GM12892 (cell line): ENCODE results near the gene ZPR1.

Experiments used
- DNase-seq: peaks from one replicate; pipeline ENCODE4 v3.0.0; 2011; ENCODE audit not compliant: insufficient read length
- FAIRE-seq: peaks from 2 replicates; lab custom pipeline; 2011; peaks lifted over from hg19 to GRCh38; lab: Jason Lieb, UNC
- POLR2A ChIP-seq: IDR thresholded peaks from 2 replicates; pipeline ENCODE4 v1.6.1; 2011; ENCODE audit warnings: low read depth, low read length, control low read depth
- POLR2AphosphoS5 ChIP-seq: IDR thresholded peaks from 2 replicates; pipeline ENCODE4 v1.6.1; 2011; ENCODE audit warnings: low read depth, low read length, control low read depth
- TAF1 ChIP-seq: IDR thresholded peaks from 2 replicates; pipeline ENCODE4 v1.6.1; 2011; ENCODE audit warnings: low read depth, mild to moderate bottlenecking, control low read depth, low read length, borderline replicate concordance

Gene ZPR1

GRCh38 chr11:116797816-116798215 is 10.0 kb upstream of the ZPR1 start:
- DNase-seq (no peak), FAIRE-seq (no peak)
- TF ChIP-seq POLR2AphosphoS5 (no peak), POLR2A (no peak), TAF1 (no peak)

- TF ChIP-seq TAF1 (no peak), POLR2AphosphoS5 (no peak), POLR2A (no peak)
- DNase-seq, result no peak
- FAIRE-seq, result no peak
Measured at GRCh38 chr11:116796548-116796947, 8.7 kb upstream of the ZPR1 start.

- TF ChIP-seq TAF1 (no peak), POLR2AphosphoS5 (no peak), POLR2A (no peak)
- DNase-seq (no peak), FAIRE-seq (no peak)
Measured at GRCh38 chr11:116794851-116795250, 7.0 kb upstream of the ZPR1 start.

GRCh38 chr11:116793772-116794097 is 5.9 kb upstream of the ZPR1 start:
- no peak for TF ChIP-seq POLR2AphosphoS5
- no peak for TF ChIP-seq TAF1
- no peak for TF ChIP-seq POLR2A
- FAIRE-seq (no peak), DNase-seq (no peak)

- FAIRE-seq (no peak), DNase-seq (no peak)
- TF ChIP-seq TAF1 (no peak), POLR2AphosphoS5 (no peak), POLR2A (no peak)
Measured at GRCh38 chr11:116792869-116793771, 5.3 kb upstream of the ZPR1 start.

GRCh38 chr11:116792144-116792868 is 4.5 kb upstream of the ZPR1 start:
- DNase-seq (no peak), FAIRE-seq (peak; percentile 24)
- TF ChIP-seq POLR2A (no peak), TAF1 (no peak), POLR2AphosphoS5 (no peak)

GRCh38 chr11:116791813-116792143 is 4.0 kb upstream of the ZPR1 start, which contains the start of gene APOA5:
TSS of gene APOA5 (minus strand) at chr11:116791879. CDS start at chr11:116791860, 19 bp downstream.
- FAIRE-seq, result no peak
- no peak for TF ChIP-seq POLR2A
- no peak for TF ChIP-seq POLR2AphosphoS5
- TF ChIP-seq TAF1, result no peak
- DNase-seq, result no peak

- DNase-seq (peak; percentile 82), FAIRE-seq (peak; percentile 81)
Measured at GRCh38 chr11:116791002-116791812, 3.4 kb upstream of the ZPR1 start.

GRCh38 chr11:116790167-116791001 is 2.6 kb upstream of the ZPR1 start:
- no peak for DNase-seq
- TF ChIP-seq POLR2AphosphoS5 (no peak), POLR2A (no peak), TAF1 (no peak)
- no peak for FAIRE-seq

More at GRCh38 chr11:116791002-116791812, 3.4 kb upstream of the ZPR1 start:
- no peak for TF ChIP-seq POLR2A
- no peak for TF ChIP-seq POLR2AphosphoS5
- TF ChIP-seq TAF1, result no peak

- FAIRE-seq, result no peak
- DNase-seq, result no peak
- TF ChIP-seq POLR2AphosphoS5, result no peak
- TF ChIP-seq TAF1, result no peak
- no peak for TF ChIP-seq POLR2A
Measured at GRCh38 chr11:116788975-116789374, 1.2 kb upstream of the ZPR1 start.
